Measurements from ENCODE around the gene RBBP6. TPM values are rescaled to one million over a fixed set of nuclear protein-coding genes. Genes with fewer than 3 reads are reported as not detected.

The RBBP6 gene
- total and polyA plus RNA-seq, 9 of the 15 experiments (the other 6 are each of a cell fraction or from before 2014, with no cell fraction given): 19.2 to 76.6 (median 42.7) TPM

DNA sequence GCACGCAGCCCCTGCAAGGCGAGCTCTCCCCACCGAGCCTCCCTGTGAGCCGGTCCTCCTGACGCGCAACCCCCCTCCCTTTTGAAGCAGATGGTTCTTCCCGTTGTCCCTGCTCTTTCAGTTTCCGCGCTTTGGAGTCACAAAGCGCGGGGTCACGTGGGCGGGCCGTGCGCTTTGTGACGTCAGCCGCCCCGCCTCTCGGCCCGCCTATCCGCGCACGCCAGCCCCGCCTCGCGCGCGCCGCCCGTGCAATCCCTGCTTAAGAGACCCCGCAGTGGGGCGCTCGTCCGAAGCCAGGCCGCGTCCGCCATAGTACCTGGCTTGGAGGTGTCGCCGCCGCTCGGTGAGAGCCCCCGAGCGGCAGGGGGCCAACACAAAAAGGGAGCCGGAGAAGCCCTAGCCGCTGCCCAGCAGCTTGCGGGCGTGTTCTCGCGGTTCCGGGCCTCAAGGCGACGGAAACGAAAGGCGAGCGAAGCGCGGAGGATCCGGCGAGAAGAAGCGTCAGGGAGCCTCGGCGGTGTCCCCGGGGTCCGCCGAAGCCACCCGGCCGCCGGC, at the start of gene RBBP6 (continued):
- TF ChIP-seq, protein P1, sequence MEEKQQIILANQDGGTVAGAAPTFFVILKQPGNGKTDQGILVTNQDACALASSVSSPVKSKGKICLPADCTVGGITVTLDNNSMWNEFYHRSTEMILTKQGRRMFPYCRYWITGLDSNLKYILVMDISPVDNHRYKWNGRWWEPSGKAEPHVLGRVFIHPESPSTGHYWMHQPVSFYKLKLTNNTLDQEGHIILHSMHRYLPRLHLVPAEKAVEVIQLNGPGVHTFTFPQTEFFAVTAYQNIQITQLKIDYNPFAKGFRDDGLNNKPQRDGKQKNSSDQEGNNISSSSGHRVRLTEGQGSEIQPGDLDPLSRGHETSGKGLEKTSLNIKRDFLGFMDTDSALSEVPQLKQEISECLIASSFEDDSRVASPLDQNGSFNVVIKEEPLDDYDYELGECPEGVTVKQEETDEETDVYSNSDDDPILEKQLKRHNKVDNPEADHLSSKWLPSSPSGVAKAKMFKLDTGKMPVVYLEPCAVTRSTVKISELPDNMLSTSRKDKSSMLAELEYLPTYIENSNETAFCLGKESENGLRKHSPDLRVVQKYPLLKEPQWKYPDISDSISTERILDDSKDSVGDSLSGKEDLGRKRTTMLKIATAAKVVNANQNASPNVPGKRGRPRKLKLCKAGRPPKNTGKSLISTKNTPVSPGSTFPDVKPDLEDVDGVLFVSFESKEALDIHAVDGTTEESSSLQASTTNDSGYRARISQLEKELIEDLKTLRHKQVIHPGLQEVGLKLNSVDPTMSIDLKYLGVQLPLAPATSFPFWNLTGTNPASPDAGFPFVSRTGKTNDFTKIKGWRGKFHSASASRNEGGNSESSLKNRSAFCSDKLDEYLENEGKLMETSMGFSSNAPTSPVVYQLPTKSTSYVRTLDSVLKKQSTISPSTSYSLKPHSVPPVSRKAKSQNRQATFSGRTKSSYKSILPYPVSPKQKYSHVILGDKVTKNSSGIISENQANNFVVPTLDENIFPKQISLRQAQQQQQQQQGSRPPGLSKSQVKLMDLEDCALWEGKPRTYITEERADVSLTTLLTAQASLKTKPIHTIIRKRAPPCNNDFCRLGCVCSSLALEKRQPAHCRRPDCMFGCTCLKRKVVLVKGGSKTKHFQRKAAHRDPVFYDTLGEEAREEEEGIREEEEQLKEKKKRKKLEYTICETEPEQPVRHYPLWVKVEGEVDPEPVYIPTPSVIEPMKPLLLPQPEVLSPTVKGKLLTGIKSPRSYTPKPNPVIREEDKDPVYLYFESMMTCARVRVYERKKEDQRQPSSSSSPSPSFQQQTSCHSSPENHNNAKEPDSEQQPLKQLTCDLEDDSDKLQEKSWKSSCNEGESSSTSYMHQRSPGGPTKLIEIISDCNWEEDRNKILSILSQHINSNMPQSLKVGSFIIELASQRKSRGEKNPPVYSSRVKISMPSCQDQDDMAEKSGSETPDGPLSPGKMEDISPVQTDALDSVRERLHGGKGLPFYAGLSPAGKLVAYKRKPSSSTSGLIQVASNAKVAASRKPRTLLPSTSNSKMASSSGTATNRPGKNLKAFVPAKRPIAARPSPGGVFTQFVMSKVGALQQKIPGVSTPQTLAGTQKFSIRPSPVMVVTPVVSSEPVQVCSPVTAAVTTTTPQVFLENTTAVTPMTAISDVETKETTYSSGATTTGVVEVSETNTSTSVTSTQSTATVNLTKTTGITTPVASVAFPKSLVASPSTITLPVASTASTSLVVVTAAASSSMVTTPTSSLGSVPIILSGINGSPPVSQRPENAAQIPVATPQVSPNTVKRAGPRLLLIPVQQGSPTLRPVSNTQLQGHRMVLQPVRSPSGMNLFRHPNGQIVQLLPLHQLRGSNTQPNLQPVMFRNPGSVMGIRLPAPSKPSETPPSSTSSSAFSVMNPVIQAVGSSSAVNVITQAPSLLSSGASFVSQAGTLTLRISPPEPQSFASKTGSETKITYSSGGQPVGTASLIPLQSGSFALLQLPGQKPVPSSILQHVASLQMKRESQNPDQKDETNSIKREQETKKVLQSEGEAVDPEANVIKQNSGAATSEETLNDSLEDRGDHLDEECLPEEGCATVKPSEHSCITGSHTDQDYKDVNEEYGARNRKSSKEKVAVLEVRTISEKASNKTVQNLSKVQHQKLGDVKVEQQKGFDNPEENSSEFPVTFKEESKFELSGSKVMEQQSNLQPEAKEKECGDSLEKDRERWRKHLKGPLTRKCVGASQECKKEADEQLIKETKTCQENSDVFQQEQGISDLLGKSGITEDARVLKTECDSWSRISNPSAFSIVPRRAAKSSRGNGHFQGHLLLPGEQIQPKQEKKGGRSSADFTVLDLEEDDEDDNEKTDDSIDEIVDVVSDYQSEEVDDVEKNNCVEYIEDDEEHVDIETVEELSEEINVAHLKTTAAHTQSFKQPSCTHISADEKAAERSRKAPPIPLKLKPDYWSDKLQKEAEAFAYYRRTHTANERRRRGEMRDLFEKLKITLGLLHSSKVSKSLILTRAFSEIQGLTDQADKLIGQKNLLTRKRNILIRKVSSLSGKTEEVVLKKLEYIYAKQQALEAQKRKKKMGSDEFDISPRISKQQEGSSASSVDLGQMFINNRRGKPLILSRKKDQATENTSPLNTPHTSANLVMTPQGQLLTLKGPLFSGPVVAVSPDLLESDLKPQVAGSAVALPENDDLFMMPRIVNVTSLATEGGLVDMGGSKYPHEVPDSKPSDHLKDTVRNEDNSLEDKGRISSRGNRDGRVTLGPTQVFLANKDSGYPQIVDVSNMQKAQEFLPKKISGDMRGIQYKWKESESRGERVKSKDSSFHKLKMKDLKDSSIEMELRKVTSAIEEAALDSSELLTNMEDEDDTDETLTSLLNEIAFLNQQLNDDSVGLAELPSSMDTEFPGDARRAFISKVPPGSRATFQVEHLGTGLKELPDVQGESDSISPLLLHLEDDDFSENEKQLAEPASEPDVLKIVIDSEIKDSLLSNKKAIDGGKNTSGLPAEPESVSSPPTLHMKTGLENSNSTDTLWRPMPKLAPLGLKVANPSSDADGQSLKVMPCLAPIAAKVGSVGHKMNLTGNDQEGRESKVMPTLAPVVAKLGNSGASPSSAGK (IDR thresholded peaks at IDR 0.05): no peak; the same call in 1 of the 2 replicates
- TF ChIP-seq SRSF3 (IDR thresholded peaks at IDR 0.05; ENCODE audit: insufficient read depth, low read length): peak; percentile 23; the same call in 1 of the 2 replicates
- peak; percentile 73 for TF ChIP-seq FOXP1 (CRISPR knock-in tag; IDR thresholded peaks at IDR 0.05)
- no peak for TF ChIP-seq ZC3H11A (IDR thresholded peaks at IDR 0.05; ENCODE audit: low read depth, low read length)
- no peak for TF ChIP-seq FOXJ2 (tag; IDR thresholded peaks at IDR 0.05)
- no peak for TF ChIP-seq ZNF445 (CRISPR knock-in tag; IDR thresholded peaks at IDR 0.05; ENCODE audit: low read depth)
- no peak for TF ChIP-seq MEF2D (tag; conservative IDR thresholded peaks at IDR 0.05; ENCODE audit: low read depth)
- TF ChIP-seq NCOA1 (IDR thresholded peaks at IDR 0.05; ENCODE audit: low read depth): no peak
- no peak for TF ChIP-seq RBM14 (IDR thresholded peaks at IDR 0.05; ENCODE audit: borderline replicate concordance, insufficient read depth, low read depth, low read length)
- no peak; the same call in 1 of the 2 replicates for TF ChIP-seq ZNF644 (tag; IDR thresholded peaks at IDR 0.05; ENCODE audit: low read depth)
- TF ChIP-seq, protein P2, sequence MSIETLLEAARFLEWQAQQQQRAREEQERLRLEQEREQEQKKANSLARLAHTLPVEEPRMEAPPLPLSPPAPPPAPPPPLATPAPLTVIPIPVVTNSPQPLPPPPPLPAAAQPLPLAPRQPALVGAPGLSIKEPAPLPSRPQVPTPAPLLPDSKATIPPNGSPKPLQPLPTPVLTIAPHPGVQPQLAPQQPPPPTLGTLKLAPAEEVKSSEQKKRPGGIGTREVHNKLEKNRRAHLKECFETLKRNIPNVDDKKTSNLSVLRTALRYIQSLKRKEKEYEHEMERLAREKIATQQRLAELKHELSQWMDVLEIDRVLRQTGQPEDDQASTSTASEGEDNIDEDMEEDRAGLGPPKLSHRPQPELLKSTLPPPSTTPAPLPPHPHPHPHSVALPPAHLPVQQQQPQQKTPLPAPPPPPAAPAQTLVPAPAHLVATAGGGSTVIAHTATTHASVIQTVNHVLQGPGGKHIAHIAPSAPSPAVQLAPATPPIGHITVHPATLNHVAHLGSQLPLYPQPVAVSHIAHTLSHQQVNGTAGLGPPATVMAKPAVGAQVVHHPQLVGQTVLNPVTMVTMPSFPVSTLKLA (conservative IDR thresholded peaks at IDR 0.05): peak; percentile 93 to 94
- no peak for TF ChIP-seq PHB2 (IDR thresholded peaks at IDR 0.05; ENCODE audit: low read depth)
